GM12878 (cell line): ENCODE measurements around the gene ANP32A. TPM values are rescaled to one million over a fixed set of nuclear protein-coding genes. Genes with fewer than 3 reads are reported as not detected.

Experiments used
- ATAC-seq: fragments of 200-7000 bp; cut with Tn5 transposase; 3 replicates; pipeline ENCODE4 v1.9.1; 2020; ENCODE audit warnings: mild to moderate bottlenecking, moderate library complexity
- BruUV-seq: library from RNA; stranded (reverse); fragments of 400-500 nt; replicated peaks from 2 replicates; lab custom pipeline; 2021; lab: Mats Ljungman, UMichigan
- CTCF ChIA-PET: fragments of 300-600 bp; sonication (Branson Sonifier 250); formaldehyde crosslinking; extraction: SDS; loops from one replicate; lab custom pipeline; 2021; ENCODE audit warnings: inconsistent platforms; lab: Yijun Ruan, JAX
- POLR2A ChIA-PET: fragments of 350-600 bp; formaldehyde crosslinking; extraction: SDS; loops from one replicate; lab custom pipeline; 2021; ENCODE audit warnings: inconsistent platforms; lab: Charles Lee
- RAD21 ChIA-PET: fragments of 300-600 bp; sonication (Branson Sonifier 250); formaldehyde crosslinking; loops from one replicate; lab custom pipeline; 2023; ENCODE audit warnings: antibody characterized with exemption; ENCODE audit not compliant: unreplicated experiment; lab: Charles Lee
- SMC1A ChIA-PET: fragments of 300-600 bp; sonication (Branson Sonifier 250); formaldehyde crosslinking; loops from one replicate; lab custom pipeline; 2023; ENCODE audit not compliant: unreplicated experiment, uncharacterized antibody; lab: Charles Lee
- DNase-seq: peaks from one replicate; pipeline ENCODE4 v3.0.0-alpha.2; 2011; ENCODE audit warnings: low read depth, low spot score
- FAIRE-seq: peaks from 3 replicates; lab custom pipeline; 2011; peaks lifted over from hg19 to GRCh38; lab: Jason Lieb, UNC
- H2AFZ ChIP-seq: 2 replicates; pipeline ENCODE4 v1.6.0; 2011; ENCODE audit warnings: low read depth, low read length, control low read depth; ENCODE audit not compliant: control insufficient read depth
- H3K27ac ChIP-seq: 2 replicates; pipeline ENCODE4 v1.5.1; 2011; ENCODE audit warnings: control low read depth; ENCODE audit not compliant: control insufficient read depth, insufficient read depth
- H3K27me3 ChIP-seq, 2 experiments: replicated peaks in 1 of 2; 2 replicates each; pipeline versions ENCODE4 v1.6.0 to v1.6.1; 2011; ENCODE audit warnings: low read length in 1 of 2; ENCODE audit not compliant: control insufficient read depth in 2 of 2, insufficient read depth in 2 of 2
- H3K36me3 ChIP-seq, 2 experiments: 2 replicates each; pipeline ENCODE4 v1.5.1; 2011; ENCODE audit warnings: low read length in 1 of 2; ENCODE audit not compliant: control insufficient read depth in 2 of 2, insufficient read depth in 2 of 2
- H3K4me1 ChIP-seq: 2 replicates; pipeline ENCODE4 v1.6.1; 2011; ENCODE audit warnings: mild to moderate bottlenecking, low read length, moderate library complexity, mixed read lengths; ENCODE audit not compliant: control insufficient read depth, insufficient read depth
- H3K4me2 ChIP-seq: 2 replicates; pipeline ENCODE4 v1.6.0; 2011; ENCODE audit warnings: control low read depth; ENCODE audit not compliant: control insufficient read depth, insufficient read depth
- H3K4me3 ChIP-seq: fragments of 200-600 bp; sonication (generic); 2 replicates; pipeline ENCODE4 v1.5.1; 2016
- H3K79me2 ChIP-seq: 2 replicates; pipeline ENCODE4 v1.6.0; 2011; ENCODE audit warnings: low read length; ENCODE audit not compliant: control insufficient read depth, insufficient read depth
- H3K9ac ChIP-seq: 2 replicates; pipeline ENCODE4 v1.8.0; 2011; ENCODE audit warnings: low read length, control low read depth, mixed read lengths; ENCODE audit not compliant: control insufficient read depth, insufficient read depth
- H3K9me3 ChIP-seq: replicated peaks from 3 replicates; pipeline ENCODE4 v1.5.1; 2011; ENCODE audit warnings: mild to moderate bottlenecking, low read length; ENCODE audit not compliant: control insufficient read depth, insufficient read depth
- H4K20me1 ChIP-seq: 2 replicates; pipeline ENCODE4 v1.6.0; 2011; ENCODE audit not compliant: control insufficient read depth, insufficient read depth
- ASH2L ChIP-seq: fragments of 300-600, 200-600 bp; sonication (generic); IDR thresholded peaks from 2 replicates; pipeline ENCODE4 v1.6.1; 2017; ENCODE audit warnings: low read depth, mild to moderate bottlenecking, borderline replicate concordance
- BMI1 ChIP-seq: fragments of 450-650 bp; IDR thresholded peaks from 2 replicates; pipeline ENCODE4 v1.6.1; 2016; ENCODE audit warnings: mild to moderate bottlenecking, moderate library complexity, borderline replicate concordance
- CREB1 ChIP-seq: IDR thresholded peaks from 2 replicates; pipeline ENCODE4 v1.6.1; 2012; ENCODE audit warnings: low read depth, mild to moderate bottlenecking, inconsistent platforms
- HDGF ChIP-seq: fragments of 450-650 bp; IDR thresholded peaks from 2 replicates; pipeline ENCODE4 v1.6.1; 2016; ENCODE audit warnings: antibody characterized with exemption
- MXI1 ChIP-seq: fragments of 150-350 bp; IDR thresholded peaks from 2 replicates; pipeline ENCODE4 v1.6.1; 2011; ENCODE audit warnings: low read depth, mild to moderate bottlenecking, inconsistent platforms, low read length, improper control_type of control experiment
- NFIC ChIP-seq: IDR thresholded peaks from 2 replicates; pipeline ENCODE4 v1.6.1; 2012; ENCODE audit warnings: low read depth, mild to moderate bottlenecking, inconsistent platforms, low read length, moderate library complexity
- NKRF ChIP-seq: fragments of 450-650 bp; conservative IDR thresholded peaks from 2 replicates; pipeline ENCODE4 v1.6.1; 2017; ENCODE audit warnings: mild to moderate bottlenecking, moderate library complexity
- SMAD1 ChIP-seq: fragments of 450-650 bp; IDR thresholded peaks from 2 replicates; pipeline ENCODE4 v1.6.1; 2018; ENCODE audit warnings: mild to moderate bottlenecking, low read depth; ENCODE audit not compliant: partially characterized antibody
- USF2 ChIP-seq: IDR thresholded peaks from 2 replicates; pipeline ENCODE4 v1.6.1; 2011; ENCODE audit warnings: low read depth, low read length, improper control_type of control experiment, borderline replicate concordance
- WRNIP1 ChIP-seq: IDR thresholded peaks from 2 replicates; pipeline ENCODE4 v1.6.1; 2011; ENCODE audit warnings: low read depth, low read length, improper control_type of control experiment, borderline replicate concordance
- in situ Hi-C: fragments of 300-500 bp; cut with MboI; formaldehyde crosslinking; loops from 9 replicates; pipeline ENCODE4 v1.14.3; 2018; ENCODE audit warnings: mixed read lengths
- intact Hi-C: fragments of 100-400 bp; cut with micrococcal nuclease; formaldehyde crosslinking; loops from one replicate; pipeline ENCODE4 v1.14.2; 2022; ENCODE audit not compliant: unreplicated experiment
- polyA plus RNA-seq, 11 experiments: library from polyadenylated mRNA; depleted of rRNA in 4 of 11; unstranded in 6 of 11; stranded (reverse) in 5 of 11; fragments of >200 nt; fragmentation: Nextera tagmentation in 4 of 11; fragmentation: Illumina TruSeq in 1 of 11; extraction: Ambion mirVana in 4 of 11; extraction: Trizol in 1 of 11; gene quantifications; 1 replicate in 1 of 11; 2 replicates in 10 of 11; pipeline versions ENCODE4 v1.2.1 to v1.2.3, GENCODE V29; 2011 to 2016; ENCODE audit warnings: inconsistent platforms in 2 of 11, missing spikeins in 2 of 11, low read depth in 1 of 11
- total RNA-seq, 4 experiments: library from RNA; depleted of rRNA in 3 of 4; stranded (reverse); fragments of >200 nt in 3 of 4; fragmentation: Illumina TruSeq in 1 of 4; extraction: Trizol in 1 of 4; gene quantifications; 2 replicates each; pipeline versions ENCODE4 v1.2.1 to v1.2.3, GENCODE V29; 2013 to 2021

The ANP32A gene
- total and polyA plus RNA-seq, 10 of the 15 experiments (the other 5 are each of a cell fraction or from before 2014, with no cell fraction given): 29.6 to 666 (median 234) TPM

GRCh38 chr15:68781217-68781616 is 39.5 kb downstream of the ANP32A start:
- no peak for FAIRE-seq
- H4K20me1 ChIP-seq: no peaks in the 10 kb centered on the region; the same call in 1 of the 2 replicates
- TF ChIP-seq USF2 (no peak), CREB1 (no peak), MXI1 (no peak), SMAD1 (no peak), BMI1 (no peak), NFIC (no peak), WRNIP1 (no peak), HDGF (no peak), ASH2L (no peak), NKRF (no peak)
- peaks cover 9% of the 10 kb centered on the region for H3K4me1 ChIP-seq
- no peaks in the 10 kb centered on the region for H3K9me3 ChIP-seq
- no peak overlapping the region for H3K27ac ChIP-seq
- ChIA-PET CTCF (interaction anchor here (1.5 to 9.2 kb wide), 3 partner anchors 35 to 94 kb away, joined by 5 to 124 read pairs (median 48); no protein-coding TSS in a partner anchor), POLR2A (no interaction called here), RAD21 (interaction anchor here (0.7 to 1.0 kb wide), 3 partner anchors 94 to 232 kb away, joined by 3 to 4 read pairs (median 3); no protein-coding TSS in a partner anchor), SMC1A (interaction anchor here (0.6 to 4.6 kb wide), 3 partner anchors 48 to 199 kb away, joined by 3 to 23 read pairs (median 4); no protein-coding TSS in a partner anchor)
- BruUV-seq: no TSS peak
- no peak overlapping the region for H3K9ac ChIP-seq
- intact Hi-C loops (no loop called here), in situ Hi-C loops (loop anchor here (5.0 kb wide), 1 partner anchor 96 kb away; no protein-coding TSS in a partner anchor)
- H3K4me3 ChIP-seq: no peak overlapping the region
- H3K4me2 ChIP-seq: no peak overlapping the region
- DNase-seq: no peak
- no peaks in the 10 kb centered on the region for H3K27me3 ChIP-seq
- H2AFZ ChIP-seq: no peak overlapping the region
- no peaks in the 10 kb centered on the region for H3K79me2 ChIP-seq
- no peak for ATAC-seq
- peaks cover 36 to 40% of the 10 kb centered on the region in 2 experiments for H3K36me3 ChIP-seq
